ENCODE results near the gene ABTB2.

Gene ABTB2

GRCh38 chr11:34344410-34344767, 13.4 kb downstream of the ABTB2 start:
- no peak overlapping the region for H3K4me3 ChIP-seq (ENCODE audit: low read depth, low read length)

DNA sequence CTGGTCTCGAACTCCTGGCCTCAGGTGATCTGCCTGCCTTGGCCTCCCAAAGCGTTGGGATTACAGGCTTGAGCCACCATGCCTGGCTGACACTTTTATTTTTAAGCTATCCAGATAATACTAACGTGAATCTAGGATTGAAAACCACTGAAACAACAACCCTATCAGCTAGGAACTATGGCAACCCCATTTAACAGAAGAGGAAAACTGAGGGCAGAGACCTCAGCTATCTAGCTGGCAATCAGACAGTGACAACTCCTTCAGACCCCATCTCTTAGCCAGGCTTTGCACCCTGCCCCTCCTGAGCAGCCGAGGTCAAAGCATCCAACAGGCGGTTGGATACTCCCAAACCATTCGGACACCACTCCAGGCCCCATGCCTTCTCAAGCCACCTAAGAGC, 14.1 kb downstream of the ABTB2 start:
- no peak overlapping the region for H3K4me3 ChIP-seq (ENCODE audit: low read depth, low read length)

GRCh38 chr11:34343153-34343552, 14.7 kb downstream of the ABTB2 start:
- no peak overlapping the region for H3K4me3 ChIP-seq (ENCODE audit: low read depth, low read length)

- H3K4me3 ChIP-seq (ENCODE audit: low read depth, low read length): no peak overlapping the region
These were observed 15.8 kb downstream of the ABTB2 start for GRCh38 chr11:34341931-34342533.

GRCh38 chr11:34341096-34341495, 16.7 kb downstream of the ABTB2 start:
- no peak overlapping the region for H3K4me3 ChIP-seq (ENCODE audit: low read depth, low read length)

- H3K4me3 ChIP-seq (ENCODE audit: low read depth, low read length): no peak overlapping the region
These were observed 17.2 kb downstream of the ABTB2 start for GRCh38 chr11:34340653-34341052.

- H3K4me3 ChIP-seq (ENCODE audit: low read depth, low read length): no peak overlapping the region
These were observed 18.4 kb downstream of the ABTB2 start for GRCh38 chr11:34339149-34340064.

DNA sequence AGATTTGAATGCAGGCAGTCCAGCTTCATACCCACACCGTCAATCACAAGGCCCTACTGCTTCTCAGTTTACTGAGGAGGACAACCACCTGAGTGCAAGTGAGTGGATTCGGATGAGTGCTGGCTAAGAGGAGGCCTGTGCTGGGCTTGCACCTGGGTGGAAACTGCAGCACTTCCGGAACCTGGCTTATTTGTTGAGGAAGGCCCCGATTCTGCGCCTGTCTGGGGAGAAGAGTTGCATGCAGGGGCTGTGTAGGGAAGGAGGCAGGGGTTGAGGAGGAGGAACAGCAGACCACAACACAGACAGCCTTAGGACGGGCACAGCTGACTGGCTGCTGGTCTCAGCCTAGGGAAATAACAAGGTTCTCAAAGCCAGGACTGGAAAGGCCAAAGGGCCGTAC, 20.8 kb downstream of the ABTB2 start:
- no peak overlapping the region for H3K4me3 ChIP-seq (ENCODE audit: low read depth, low read length)

DNA sequence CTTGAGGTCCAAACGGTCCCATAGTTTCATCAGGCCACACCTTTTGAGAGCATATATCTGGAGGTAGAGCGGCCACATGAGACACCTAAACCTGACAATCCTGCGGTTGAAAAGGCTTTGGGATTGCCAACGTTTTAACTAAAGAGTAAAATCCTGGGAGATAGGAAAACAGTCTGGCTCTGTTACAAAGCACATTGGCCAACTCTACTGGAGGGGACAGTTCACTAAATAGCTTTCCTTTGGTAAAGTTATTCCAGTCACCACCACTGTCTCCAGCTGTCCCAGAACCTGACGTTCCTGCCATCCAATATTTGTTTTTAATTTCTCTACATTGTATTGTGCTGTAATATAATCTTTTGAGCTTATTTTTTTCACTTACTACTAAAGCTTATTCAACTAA, 22.0 kb downstream of the ABTB2 start:
- no peak overlapping the region for H3K4me3 ChIP-seq (ENCODE audit: low read depth, low read length)

- no peak overlapping the region for H3K4me3 ChIP-seq (ENCODE audit: low read depth, low read length)
These were observed 22.5 kb downstream of the ABTB2 start for GRCh38 chr11:34335331-34335730.

DNA sequence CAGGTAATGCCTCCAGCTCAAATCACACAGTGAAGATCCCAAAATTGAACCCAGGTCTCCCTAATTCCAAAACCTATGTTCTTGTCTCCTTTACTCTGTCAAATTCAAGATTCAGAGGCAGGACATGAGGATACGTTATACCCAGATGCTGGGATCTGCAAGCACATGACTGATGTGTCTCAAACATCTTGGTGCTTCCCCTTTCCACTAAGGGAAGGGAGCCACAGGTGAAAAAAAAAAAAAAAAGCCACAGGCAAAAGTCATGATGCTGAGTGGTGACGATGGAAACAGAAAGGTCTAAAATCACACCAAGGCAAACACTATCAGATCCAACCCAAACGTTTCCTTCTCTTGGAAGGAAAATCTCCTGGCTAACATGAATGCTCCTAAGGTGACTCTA, 24.0 kb downstream of the ABTB2 start:
- no peak overlapping the region for H3K4me3 ChIP-seq (ENCODE audit: low read depth, low read length)

- no peak overlapping the region for H3K4me3 ChIP-seq (ENCODE audit: low read depth, low read length)
These were observed 25.3 kb downstream of the ABTB2 start for GRCh38 chr11:34332524-34332923.

- H3K4me3 ChIP-seq (ENCODE audit: low read depth, low read length): no peak overlapping the region
These were observed 26.1 kb downstream of the ABTB2 start for GRCh38 chr11:34331736-34332135.

DNA sequence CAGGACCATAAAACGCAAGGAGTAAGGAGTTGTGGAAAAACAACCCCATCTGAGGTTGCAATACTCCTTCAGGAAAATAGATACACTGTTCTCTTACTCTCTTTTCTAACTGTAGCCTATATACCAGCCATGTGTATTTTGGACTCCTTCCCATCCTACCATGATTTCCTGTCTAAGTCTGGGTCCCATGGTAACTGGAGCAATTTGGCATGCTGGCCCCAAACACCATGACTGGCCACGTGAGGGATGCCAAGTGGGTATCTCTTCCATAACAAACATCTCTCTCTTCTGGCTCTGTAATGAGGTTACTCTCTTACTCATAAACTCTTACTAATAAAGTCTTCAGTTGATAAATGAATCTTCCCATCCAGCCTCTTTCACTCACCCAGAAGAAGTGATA, 26.5 kb downstream of the ABTB2 start:
- H3K4me3 ChIP-seq (ENCODE audit: low read depth, low read length): no peak overlapping the region

GRCh38 chr11:34330653-34331052, 27.2 kb downstream of the ABTB2 start:
- H3K4me3 ChIP-seq (ENCODE audit: low read depth, low read length): no peak overlapping the region

DNA sequence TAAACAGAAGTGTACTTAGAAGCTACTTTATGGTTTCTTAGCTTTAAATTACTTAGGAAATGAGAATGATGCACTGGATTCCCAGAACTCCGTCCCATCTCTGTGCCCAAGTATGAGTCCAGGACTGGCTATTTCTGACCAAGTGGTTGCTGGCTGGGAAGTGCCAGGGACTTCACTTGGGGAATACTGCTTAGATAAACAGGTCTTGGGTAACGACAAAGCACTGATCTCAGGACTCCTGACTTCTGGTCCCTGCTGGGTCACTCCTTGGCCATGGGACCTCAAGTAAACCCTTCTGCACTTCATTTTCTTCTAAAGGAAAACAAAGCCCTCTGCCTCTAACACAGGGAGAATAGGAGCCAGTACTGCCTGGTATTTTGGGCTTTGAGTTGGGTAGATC, 27.9 kb downstream of the ABTB2 start:
- H3K4me3 ChIP-seq (ENCODE audit: low read depth, low read length): no peak overlapping the region

GRCh38 chr11:34328632-34328910, 29.2 kb downstream of the ABTB2 start:
- no peak overlapping the region for H3K4me3 ChIP-seq (ENCODE audit: low read depth, low read length)

DNA sequence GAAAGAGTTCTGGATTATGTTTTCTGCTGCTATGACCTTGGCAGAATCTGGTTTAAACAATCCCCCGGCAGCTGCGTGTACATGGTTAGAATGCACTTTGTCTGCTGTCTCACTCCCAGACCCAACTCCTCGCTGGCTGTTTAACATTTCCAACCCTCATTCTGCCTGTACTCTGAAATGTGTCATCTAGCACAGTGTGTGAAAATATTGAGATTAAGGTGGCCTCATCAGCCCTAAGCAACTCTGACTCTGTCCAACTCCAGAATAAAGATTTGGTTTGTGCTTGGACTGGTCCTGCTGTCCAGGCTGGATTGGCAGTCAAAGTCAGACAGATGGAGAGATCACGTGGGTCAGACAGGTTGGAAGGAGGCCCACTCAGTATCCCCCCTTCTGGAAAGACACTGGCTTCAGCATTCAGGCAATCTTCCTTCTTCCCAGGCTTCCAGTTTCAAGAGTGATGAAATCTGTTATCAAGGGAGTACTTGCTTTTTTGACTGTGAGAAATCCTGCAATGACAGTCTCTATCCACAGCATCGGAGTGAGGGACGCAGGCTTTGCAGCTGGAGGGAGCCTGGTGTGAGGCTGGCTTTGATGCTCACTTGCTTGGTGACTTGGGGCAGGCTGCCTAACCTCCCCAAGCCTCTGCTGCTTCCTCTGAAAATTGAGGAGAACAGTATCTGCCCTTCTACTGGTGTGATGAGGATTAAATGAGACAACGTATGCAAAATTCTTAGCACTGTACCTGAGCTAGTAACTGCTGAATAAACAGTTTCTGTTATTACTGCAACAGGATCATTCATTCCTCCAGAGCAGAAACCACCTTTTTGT, 29.8 kb downstream of the ABTB2 start:
- no peak overlapping the region for H3K4me3 ChIP-seq (ENCODE audit: low read depth, low read length)

DNA sequence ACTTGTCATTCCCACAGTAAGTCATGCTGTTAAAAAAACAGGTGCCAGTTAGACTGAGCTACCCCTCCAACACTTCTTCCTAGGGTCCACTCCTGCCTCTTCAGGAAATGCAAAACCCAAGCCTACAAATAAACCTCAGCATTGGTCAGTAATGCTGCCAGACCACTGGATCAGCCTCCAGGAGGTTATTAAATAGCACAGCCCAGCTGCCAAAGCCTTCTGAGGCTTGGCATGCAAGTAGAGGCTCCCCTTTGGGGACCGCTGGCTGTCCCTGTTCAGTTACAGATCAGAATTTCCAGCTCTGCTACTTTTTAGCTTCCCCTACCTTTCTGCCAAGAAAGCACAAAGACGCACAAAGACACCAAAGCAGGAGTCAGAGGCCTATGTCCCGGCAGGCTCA, 33.3 kb downstream of the ABTB2 start:
- H3K4me3 ChIP-seq (ENCODE audit: low read depth, low read length): no peak overlapping the region

DNA sequence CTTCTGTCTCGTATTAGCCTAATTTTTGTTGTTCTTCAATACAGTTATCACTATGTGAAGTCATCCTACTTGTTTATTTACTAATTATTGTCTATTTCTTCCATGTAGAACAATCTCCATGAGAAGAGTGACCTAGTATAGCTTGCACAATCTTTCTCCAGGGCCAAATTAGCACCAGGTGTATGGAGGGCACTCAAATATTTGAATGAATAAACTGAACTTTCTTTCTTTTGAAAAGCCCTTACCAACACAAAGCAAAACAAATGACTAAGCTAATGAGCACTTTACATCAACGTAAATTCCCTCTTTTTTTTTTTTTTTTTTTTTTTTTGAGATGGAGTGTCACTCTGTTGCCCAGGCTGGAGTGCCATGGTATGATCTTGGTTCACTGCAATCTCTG, 34.2 kb downstream of the ABTB2 start:
- no peak overlapping the region for H3K4me3 ChIP-seq (ENCODE audit: low read depth, low read length)

DNA sequence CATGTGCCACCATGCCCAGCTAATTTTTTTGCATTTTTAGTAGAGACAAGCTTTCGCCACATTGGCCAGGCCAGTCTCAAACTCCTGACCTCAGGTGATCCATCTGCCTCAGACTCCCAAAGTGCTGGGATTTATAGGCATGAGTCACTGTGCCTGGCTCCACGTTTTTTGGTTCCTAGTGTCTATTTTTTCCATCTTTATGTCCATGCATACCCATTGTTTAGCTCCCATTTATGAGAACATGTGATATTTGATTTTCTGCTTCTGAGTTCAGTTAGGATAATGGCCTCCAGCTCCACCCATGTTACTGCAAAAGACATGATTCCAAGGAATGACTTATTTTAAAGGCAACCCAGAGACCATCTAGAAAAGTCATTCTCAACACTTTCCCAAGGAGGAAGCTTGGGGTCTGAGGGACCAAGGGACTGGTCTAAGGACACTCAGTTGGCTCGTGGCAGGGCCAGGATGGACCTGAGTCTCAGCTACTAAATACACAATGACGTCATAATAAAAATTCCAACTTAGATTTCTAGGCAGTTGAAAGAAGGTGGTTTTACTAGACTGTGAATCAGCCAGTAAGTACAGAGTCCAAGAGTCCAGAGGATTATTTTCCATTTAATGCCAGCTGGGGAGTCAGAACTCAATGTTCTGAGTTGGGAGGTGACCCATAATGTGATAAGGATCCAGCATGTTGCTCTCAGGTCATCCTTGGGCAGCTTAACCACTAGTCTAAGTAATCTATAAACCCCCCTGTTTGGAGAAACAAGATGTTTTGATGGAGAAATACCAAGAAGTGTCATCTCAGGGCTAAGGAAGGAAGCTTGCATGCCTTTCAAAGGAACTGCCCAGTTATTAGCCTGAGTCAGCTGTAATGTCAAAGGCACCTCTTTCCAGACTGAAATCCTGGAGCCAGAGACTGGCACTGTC, 39.4 kb downstream of the ABTB2 start:
- H3K4me3 ChIP-seq (ENCODE audit: low read depth, low read length): no peak overlapping the region

All from iPS-11a (cell line).